MCF 10A (cell line): ENCODE data around the gene UNC119. TPM values are rescaled to one million over a fixed set of nuclear protein-coding genes. Genes with fewer than 3 reads are reported as not detected.
"Not testable (repeated sequence)": the region's sequence is repeated elsewhere in the genome, so short reads cannot be mapped to it uniquely, and the experiment has no call there.

Experiments used
- BruUV-seq: library from RNA; stranded (reverse); fragments of 400-500 nt; replicated peaks from 2 replicates; lab custom pipeline; 2021; lab: Mats Ljungman, UMichigan
- CTCF ChIA-PET: fragments of 300-600 bp; sonication (Branson Sonifier 250); formaldehyde crosslinking; extraction: SDS; loops from one replicate; lab custom pipeline; 2021; ENCODE audit warnings: antibody characterized with exemption, inconsistent platforms; lab: Yijun Ruan, JAX
- POLR2A ChIA-PET: fragments of 300-600, 350-650 bp; sonication (Branson Sonifier 250); formaldehyde crosslinking; extraction: SDS; loops from one replicate; lab custom pipeline; 2020; ENCODE audit warnings: antibody characterized with exemption, inconsistent platforms; lab: Yijun Ruan, JAX
- DNase-seq: peaks from one replicate; pipeline ENCODE4 v3.0.0-alpha.2; 2018; ENCODE audit not compliant: unreplicated experiment
- H3K27ac Mint-ChIP-seq: one replicate; pipeline ENCODE4 v1.8.0; 2022; ENCODE audit warnings: mild to moderate bottlenecking, low read depth, mixed read lengths; ENCODE audit not compliant: unreplicated experiment
- H3K27me3 Mint-ChIP-seq: one replicate; pipeline ENCODE4 v1.8.0; 2022; ENCODE audit warnings: mixed read lengths; ENCODE audit not compliant: insufficient read depth, unreplicated experiment
- H3K36me3 Mint-ChIP-seq: one replicate; pipeline ENCODE4 v1.8.0; 2022; ENCODE audit warnings: mild to moderate bottlenecking, moderate library complexity, mixed read lengths; ENCODE audit not compliant: insufficient read depth, unreplicated experiment
- H3K4me1 Mint-ChIP-seq: one replicate; pipeline ENCODE4 v1.8.0; 2022; ENCODE audit warnings: mixed read lengths; ENCODE audit not compliant: insufficient read depth, unreplicated experiment
- H3K4me3 Mint-ChIP-seq: one replicate; pipeline ENCODE4 v1.8.0; 2022; ENCODE audit warnings: mild to moderate bottlenecking, moderate library complexity, mixed read lengths; ENCODE audit not compliant: unreplicated experiment
- H3K9me3 Mint-ChIP-seq: one replicate; pipeline ENCODE4 v1.8.0; 2022; ENCODE audit warnings: mixed read lengths; ENCODE audit not compliant: unreplicated experiment
- intact Hi-C: fragments of 100-400 bp; cut with micrococcal nuclease; formaldehyde crosslinking; loops from 2 replicates; pipeline ENCODE4 v1.14.1; 2022
- total RNA-seq: library from RNA; stranded (reverse); gene quantifications from 2 replicates; pipeline ENCODE4 v1.2.3, GENCODE V29; 2022
- TF ChIP-seq, protein P1 (sequence below): fragments of 200-600 bp; IDR thresholded peaks from one replicate; pipeline ENCODE4 v1.8.0; 2022; ENCODE audit warnings: antibody characterized with exemption, mild to moderate bottlenecking; ENCODE audit not compliant: unreplicated experiment

The UNC119 gene
- total RNA-seq, 1 experiment from 2014 or later, result 12.5 TPM

GRCh38 chr17:28578246-28579195 lies 26.1 kb upstream of the UNC119 start:
- DNase-seq, result no peak
- TF ChIP-seq, protein P1, sequence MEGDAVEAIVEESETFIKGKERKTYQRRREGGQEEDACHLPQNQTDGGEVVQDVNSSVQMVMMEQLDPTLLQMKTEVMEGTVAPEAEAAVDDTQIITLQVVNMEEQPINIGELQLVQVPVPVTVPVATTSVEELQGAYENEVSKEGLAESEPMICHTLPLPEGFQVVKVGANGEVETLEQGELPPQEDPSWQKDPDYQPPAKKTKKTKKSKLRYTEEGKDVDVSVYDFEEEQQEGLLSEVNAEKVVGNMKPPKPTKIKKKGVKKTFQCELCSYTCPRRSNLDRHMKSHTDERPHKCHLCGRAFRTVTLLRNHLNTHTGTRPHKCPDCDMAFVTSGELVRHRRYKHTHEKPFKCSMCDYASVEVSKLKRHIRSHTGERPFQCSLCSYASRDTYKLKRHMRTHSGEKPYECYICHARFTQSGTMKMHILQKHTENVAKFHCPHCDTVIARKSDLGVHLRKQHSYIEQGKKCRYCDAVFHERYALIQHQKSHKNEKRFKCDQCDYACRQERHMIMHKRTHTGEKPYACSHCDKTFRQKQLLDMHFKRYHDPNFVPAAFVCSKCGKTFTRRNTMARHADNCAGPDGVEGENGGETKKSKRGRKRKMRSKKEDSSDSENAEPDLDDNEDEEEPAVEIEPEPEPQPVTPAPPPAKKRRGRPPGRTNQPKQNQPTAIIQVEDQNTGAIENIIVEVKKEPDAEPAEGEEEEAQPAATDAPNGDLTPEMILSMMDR, result no peak
- Mint-ChIP-seq H3K27ac (no peak overlapping the region), H3K4me3 (no peak overlapping the region), H3K27me3 (no peaks in the 10 kb centered on the region), H3K4me1 (peaks cover 10% of the 10 kb centered on the region), H3K36me3 (peaks cover 19% of the 10 kb centered on the region), H3K9me3 (no peaks in the 10 kb centered on the region)
- TSS peak; percentile 57 for BruUV-seq
- ChIA-PET POLR2A (interaction anchor here (0.6 to 4.1 kb wide), 5 partner anchors 11 to 142 kb away, joined by 3 to 32 read pairs (median 3); partner anchors contain the start of gene SPAG5), CTCF (interaction anchor here (0.9 to 1.1 kb wide), 2 partner anchors 13 to 38 kb away, joined by 4 to 5 read pairs; no protein-coding TSS in a partner anchor)
- intact Hi-C loops, result no loop called here

DNA sequence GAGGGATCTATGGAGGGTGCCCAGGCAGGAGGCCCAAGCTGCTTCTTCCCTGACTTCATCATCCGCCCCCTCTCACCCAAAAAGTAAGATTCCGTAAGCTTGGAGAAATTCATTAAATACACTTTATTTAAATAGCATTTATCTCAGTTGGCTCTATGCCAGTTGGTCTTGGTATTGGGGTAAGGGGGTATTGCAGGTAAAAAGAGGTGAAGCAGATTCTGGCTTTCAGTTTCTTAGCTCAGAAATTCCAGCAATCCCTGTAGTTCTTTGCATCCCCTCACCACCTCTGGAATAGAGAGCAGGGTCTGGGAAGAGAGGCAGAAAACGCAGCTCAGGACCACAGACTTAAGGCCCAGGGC lies 25.0 kb upstream of the UNC119 start:
- TF ChIP-seq, protein P1, result no peak
- Mint-ChIP-seq H3K27me3 (no peaks in the 10 kb centered on the region), H3K4me3 (no peak overlapping the region), H3K36me3 (peaks cover 19% of the 10 kb centered on the region), H3K27ac (peak overlapping the region; percentile 54), H3K4me1 (peaks cover 12% of the 10 kb centered on the region), H3K9me3 (no peaks in the 10 kb centered on the region)
- DNase-seq, result no peak
- CTCF ChIA-PET, result interaction anchor here (0.8 to 0.9 kb wide), 2 partner anchors 16 to 84 kb away, joined by 4 read pairs; no protein-coding TSS in a partner anchor
- BruUV-seq, result no TSS peak
- POLR2A ChIA-PET, result interaction anchor here (0.6 to 4.1 kb wide), 8 partner anchors 9 to 143 kb away, joined by 3 to 32 read pairs (median 4); partner anchors contain the start of genes BLTP2, SDF2, SPAG5 and SUPT6H
- intact Hi-C loops, result no loop called here

GRCh38 chr17:28576758-28577465 lies 24.5 kb upstream of the UNC119 start, which contains the start of gene ALDOC:
Gene ALDOC, minus strand, starts transcription at chr17:28576895. Its CDS starts 1,363 bp downstream, at chr17:28575532.
- TF ChIP-seq, protein P1, result no peak
- Mint-ChIP-seq H3K4me1 (peaks cover 17% of the 10 kb centered on the region), H3K4me3 (peak within 1 kb of the TSS; percentile 64), H3K27ac (peak within 1 kb of the TSS; percentile 54), H3K36me3 (peaks cover 19% of the 10 kb centered on the region), H3K27me3 (no peaks in the 10 kb centered on the region), H3K9me3 (no peaks in the 10 kb centered on the region)
- DNase-seq, result peak; percentile 94
- POLR2A ChIA-PET, result interaction anchor here (0.6 to 4.1 kb wide), 12 partner anchors 9 to 241 kb away, joined by 3 to 32 read pairs (median 4); partner anchors contain the start of genes BLTP2, IFT20, SDF2 and SPAG5
- CTCF ChIA-PET, result interaction anchor here (0.6 to 0.9 kb wide), 3 partner anchors 16 to 344 kb away, joined by 3 to 4 read pairs (median 4); no protein-coding TSS in a partner anchor
- intact Hi-C loops, result no loop called here
- no TSS peak for BruUV-seq

- POLR2A ChIA-PET, result interaction anchor here (0.8 to 4.1 kb wide), 5 partner anchors 22 to 240 kb away, joined by 3 to 32 read pairs (median 4); partner anchors contain the start of genes IFT20, SPAG5 and TNFAIP1
- H3K36me3 Mint-ChIP-seq, result peaks cover 19% of the 10 kb centered on the region
- BruUV-seq, DNase-seq, H3K27me3 Mint-ChIP-seq, intact Hi-C loops, H3K27ac Mint-ChIP-seq, H3K9me3 Mint-ChIP-seq, CTCF ChIA-PET: not testable (repeated sequence)
- H3K4me1 Mint-ChIP-seq, result peaks cover 17% of the 10 kb centered on the region
- H3K4me3 Mint-ChIP-seq, result peak overlapping the region; percentile 64
Measured at GRCh38 chr17:28576016-28576415, 23.6 kb upstream of the UNC119 start.
